ENCODE measurements around the gene NPBWR2.
"Not testable (repeated sequence)": the region's sequence is repeated elsewhere in the genome, so short reads cannot be mapped to it uniquely, and the experiment has no call there.

The NPBWR2 gene

GRCh38 chr20:64146936-64147477, 39.6 kb upstream of the NPBWR2 start:
- no peaks in the 10 kb centered on the region for H3K4me1 Mint-ChIP-seq
- H3K27ac Mint-ChIP-seq: no peak overlapping the region
- H3K27me3 Mint-ChIP-seq: peaks cover 5% of the 10 kb centered on the region
- H3K4me3 Mint-ChIP-seq: no peak overlapping the region
- DNase-seq: no peak
- peaks cover 12 to 21% of the 10 kb centered on the region in 2 donors for H3K9me3 Mint-ChIP-seq
- ATAC-seq: no peak

DNA sequence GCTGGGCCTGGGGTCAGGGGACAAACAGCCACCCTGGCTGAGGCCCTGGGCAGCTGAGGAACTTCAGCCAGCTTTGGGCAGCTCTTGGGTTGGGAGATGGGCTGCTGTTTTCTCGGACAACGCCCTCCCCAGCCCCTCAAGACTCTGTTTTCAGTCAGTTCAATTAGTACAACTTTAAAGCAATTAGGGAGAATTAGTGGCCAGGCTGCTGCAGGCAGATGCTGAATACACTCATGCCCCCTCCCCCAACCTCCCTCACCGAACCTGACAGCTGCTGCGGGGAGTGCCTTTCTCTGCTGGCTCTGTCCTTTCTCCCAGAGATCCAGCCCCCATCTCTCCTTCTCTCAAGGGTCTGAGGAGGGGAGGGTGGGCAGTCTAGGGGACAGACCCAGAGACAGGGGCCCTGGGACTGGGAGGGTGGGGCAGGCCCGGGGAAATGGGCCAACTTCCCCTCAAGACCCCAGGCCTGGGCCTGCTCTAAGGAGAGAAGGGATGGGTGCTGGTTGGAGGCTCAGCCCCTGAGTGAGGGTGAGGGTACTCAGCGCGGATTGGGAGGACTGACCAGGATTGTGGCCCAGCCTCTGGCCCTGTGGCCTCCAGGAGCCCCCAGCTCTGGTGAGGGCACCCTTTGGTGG, 39.1 kb upstream of the NPBWR2 start:
- ATAC-seq (no peak), DNase-seq (no peak)
- Mint-ChIP-seq H3K27me3 (peaks cover 10% of the 10 kb centered on the region), H3K9me3 (peaks cover 12 to 21% of the 10 kb centered on the region in 2 donors), H3K27ac (no peak overlapping the region), H3K4me3 (no peak overlapping the region), H3K4me1 (no peaks in the 10 kb centered on the region)

DNA sequence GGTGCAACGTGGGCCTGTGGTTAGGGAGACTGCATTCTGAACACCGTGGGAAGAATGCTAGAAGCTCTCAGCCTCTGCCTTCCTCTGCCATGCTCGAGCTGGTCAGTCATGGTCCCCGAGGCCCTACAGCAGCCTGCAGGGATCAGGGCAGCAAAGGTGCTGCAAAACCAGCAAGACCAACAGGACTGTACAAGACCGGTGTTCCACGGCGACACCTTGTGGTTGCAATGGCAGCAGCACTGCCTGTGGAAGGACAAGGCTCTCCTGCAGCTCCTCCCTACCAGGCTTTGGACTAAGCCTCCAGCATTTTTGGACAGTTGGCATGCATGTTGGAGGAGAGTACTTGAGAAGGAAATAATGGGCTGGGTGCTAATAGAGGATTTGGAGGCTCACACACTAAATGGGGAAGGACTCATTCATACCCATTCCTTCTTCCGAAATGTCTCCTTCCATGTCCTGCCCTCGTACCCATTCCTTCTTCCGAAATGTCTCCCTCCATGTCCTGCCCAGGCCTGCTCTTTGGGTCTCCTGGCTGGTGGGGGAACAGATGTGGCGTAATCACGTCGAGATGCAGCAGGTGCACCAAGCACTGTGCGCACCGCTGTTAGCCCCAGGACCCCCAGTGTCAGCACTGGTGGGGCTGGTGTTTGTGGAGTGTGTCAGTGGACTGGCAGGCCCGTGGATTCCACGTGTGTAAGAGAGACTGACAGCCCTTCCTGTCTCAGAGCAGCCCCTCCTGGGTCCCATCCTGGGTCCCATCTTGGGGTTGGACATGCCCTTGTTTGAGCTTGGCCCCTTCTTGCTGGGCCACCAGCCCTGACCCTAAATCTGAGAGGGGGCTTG, 38.3 kb upstream of the NPBWR2 start:
- ATAC-seq: no peak
- Mint-ChIP-seq H3K9me3 (peaks cover 12 to 21% of the 10 kb centered on the region in 2 donors), H3K4me1 (no peaks in the 10 kb centered on the region), H3K27me3 (peaks cover 18% of the 10 kb centered on the region), H3K27ac (no peak overlapping the region), H3K4me3 (no peak overlapping the region)
- DNase-seq: no peak

DNA sequence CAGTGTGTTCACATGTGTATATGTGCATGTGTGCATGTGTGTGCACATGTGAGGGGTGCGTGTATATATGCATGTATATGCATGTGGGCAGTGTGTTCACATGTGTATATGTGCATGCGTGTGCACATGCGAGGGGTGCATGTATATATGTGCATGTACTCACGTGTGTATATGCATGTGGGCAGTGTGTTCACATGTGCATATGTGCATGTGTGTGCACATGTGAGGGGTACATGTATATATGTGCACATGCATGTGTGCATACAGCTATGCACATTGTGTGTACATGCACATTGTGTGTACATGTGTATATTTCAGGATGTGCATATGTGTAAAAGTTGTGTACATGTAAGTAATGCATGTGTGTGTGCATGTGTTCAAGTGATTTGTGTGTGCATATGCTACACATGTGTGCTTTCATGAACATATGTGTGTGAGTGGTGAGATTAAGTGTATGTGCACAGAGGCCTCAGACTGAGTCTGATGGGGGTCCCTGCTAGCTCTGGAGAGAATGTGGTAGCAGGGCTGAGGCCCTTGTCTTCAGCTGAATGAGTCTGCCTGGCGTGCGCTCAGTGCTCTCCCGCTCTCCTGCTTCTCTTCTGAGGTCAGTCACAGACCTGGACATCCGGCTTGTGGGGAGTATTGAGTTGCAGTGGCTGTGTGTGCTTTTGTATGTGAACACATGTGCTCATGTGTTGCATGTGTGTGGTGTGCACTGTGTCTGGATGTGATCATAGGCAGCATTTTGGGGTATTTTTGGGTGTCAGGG, 37.0 kb upstream of the NPBWR2 start:
- Mint-ChIP-seq H3K4me1 (no peaks in the 10 kb centered on the region), H3K9me3 (peaks cover 12 to 21% of the 10 kb centered on the region in 2 donors), H3K4me3 (no peak overlapping the region), H3K27me3 (peaks cover 18% of the 10 kb centered on the region), H3K27ac (no peak overlapping the region)
- no peak for DNase-seq
- ATAC-seq: no peak

DNA sequence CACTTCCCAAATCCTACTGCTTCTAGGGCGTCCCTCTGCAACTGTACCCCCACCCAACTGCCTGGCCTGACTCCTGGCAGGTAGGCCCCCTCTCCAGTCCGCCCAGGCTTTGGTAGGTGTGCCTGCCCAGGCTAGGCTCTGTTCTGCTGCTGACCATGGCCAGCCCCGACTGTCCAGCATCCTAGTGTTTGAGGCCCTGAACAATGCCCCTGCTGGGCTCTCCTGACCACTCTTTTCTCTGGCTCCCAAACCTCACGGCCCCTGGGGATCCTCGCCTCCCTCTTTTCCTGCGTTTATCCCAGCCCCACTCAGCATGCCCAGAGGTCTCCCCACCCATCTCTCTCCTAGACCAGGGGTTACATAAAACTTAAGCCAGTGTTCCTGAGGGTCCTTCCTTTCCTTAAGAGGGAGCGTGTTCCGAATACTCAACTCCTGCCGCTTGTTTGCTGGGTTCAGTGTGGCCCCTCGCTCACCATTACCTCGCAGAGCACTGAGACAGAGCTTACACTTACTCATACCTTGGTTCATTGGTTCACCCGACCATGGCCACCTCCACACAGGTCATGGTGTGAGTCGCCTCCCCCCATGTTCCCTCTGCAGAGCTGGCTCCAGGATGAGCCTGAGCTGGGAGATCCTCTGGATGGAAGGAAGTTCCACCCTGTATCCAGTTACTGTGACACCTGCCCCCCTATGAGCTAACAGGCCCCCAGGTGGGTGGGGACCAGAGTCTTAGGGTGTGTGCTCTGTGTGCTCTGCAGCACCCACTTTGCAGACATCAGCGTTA, 35.8 kb upstream of the NPBWR2 start:
- ATAC-seq: no peak
- DNase-seq: no peak
- Mint-ChIP-seq H3K4me3 (no peak overlapping the region), H3K27me3 (peaks cover 18% of the 10 kb centered on the region), H3K4me1 (no peaks in the 10 kb centered on the region), H3K27ac (no peak overlapping the region), H3K9me3 (peaks cover 12 to 21% of the 10 kb centered on the region in 2 donors)

- Mint-ChIP-seq H3K4me1 (no peaks in the 10 kb centered on the region), H3K27ac (no peak overlapping the region), H3K9me3 (peaks cover 12 to 21% of the 10 kb centered on the region in 2 donors), H3K4me3 (no peak overlapping the region), H3K27me3 (peaks cover 18% of the 10 kb centered on the region)
- ATAC-seq (no peak), DNase-seq (no peak)
Observed at GRCh38 chr20:64142590-64142989, 35.2 kb upstream of the NPBWR2 start.

DNA sequence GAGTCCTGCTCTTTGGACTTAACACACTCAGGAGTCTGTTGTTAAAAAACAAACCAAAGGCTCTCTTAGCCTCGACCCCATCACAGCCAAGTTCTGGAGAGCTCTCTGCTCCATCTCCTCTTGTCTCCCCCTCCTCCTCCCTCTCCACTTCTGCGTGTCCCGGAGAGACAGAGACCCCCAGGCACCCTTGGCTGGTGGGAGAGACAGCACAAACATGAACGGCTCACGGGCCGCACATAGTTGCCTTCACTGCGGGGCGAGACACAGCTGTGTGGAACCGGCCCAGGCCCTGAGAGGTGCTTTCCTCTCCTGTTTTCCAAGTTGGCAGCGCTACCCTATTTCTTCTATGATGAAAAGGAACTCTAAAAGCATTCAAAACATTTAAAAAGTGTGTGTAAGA, 33.6 kb upstream of the NPBWR2 start:
- peaks cover 21% of the 10 kb centered on the region for H3K27me3 Mint-ChIP-seq
- H3K27ac Mint-ChIP-seq: no peak overlapping the region
- no peak for DNase-seq
- ATAC-seq: no peak
- H3K4me1 Mint-ChIP-seq: no peaks in the 10 kb centered on the region
- H3K9me3 Mint-ChIP-seq: peaks cover 12 to 21% of the 10 kb centered on the region in 2 donors
- no peak overlapping the region for H3K4me3 Mint-ChIP-seq

- DNase-seq (no peak), ATAC-seq (no peak)
- peaks cover 28% of the 10 kb centered on the region for H3K27me3 Mint-ChIP-seq
- H3K27ac Mint-ChIP-seq: no peak overlapping the region
- no peak overlapping the region for H3K4me3 Mint-ChIP-seq
- no peaks in the 10 kb centered on the region for H3K4me1 Mint-ChIP-seq
- peaks cover 11 to 17% of the 10 kb centered on the region in 2 donors for H3K9me3 Mint-ChIP-seq
Observed at GRCh38 chr20:64140061-64140931, 32.9 kb upstream of the NPBWR2 start.

DNA sequence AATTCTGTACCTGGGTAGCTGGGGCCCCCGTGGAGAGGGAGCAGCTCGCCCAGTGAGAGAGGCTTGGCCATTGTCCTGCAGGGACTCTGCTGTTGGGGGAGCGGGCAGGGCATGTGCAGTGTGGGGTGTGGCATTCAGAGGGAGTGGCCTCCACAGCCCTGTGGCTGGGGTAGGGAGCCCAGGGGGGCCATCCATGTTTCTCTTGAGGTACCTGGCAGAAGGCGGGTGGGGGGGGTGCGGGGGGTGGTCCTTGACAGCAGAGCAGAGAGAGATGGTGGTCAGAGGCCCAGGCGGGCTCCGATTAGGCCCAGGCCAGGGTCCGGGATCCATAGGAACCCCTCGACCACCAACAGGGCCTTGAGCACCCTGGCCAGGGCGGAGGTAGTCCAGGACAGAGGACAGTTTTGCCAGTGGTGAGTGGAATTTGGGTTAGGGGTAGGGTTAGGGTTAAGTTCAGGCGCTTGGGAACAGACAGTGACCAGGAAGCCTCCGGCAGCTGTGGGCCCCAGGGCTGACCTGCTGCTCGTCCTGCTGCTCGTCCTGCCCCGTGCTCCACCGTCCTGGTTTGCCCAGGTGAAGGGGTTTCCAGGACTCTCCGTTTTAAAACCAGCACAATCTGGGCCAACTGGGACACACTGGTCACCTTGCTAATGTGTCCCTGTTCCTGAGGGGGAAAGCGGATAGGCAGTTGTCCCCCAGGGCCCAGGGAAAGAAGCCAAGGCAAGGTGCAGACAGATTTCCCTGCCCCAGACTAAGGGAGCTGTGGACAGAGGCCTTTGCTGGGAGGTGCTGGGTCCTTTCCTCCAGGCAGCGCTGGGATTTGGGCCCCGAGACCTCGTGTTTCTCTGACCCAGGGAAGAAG, 32.1 kb upstream of the NPBWR2 start:
- Mint-ChIP-seq H3K4me3 (no peak overlapping the region), H3K4me1 (no peaks in the 10 kb centered on the region)
- DNase-seq: no peak

GRCh38 chr20:64138276-64138815, 31.0 kb upstream of the NPBWR2 start:
- DNase-seq: no peak
- H3K4me1 Mint-ChIP-seq: no peaks in the 10 kb centered on the region
- H3K9me3 Mint-ChIP-seq: no peaks in the 10 kb centered on the region
- peaks cover 36% of the 10 kb centered on the region for H3K27me3 Mint-ChIP-seq
- no peak overlapping the region for H3K4me3 Mint-ChIP-seq
- ATAC-seq: no peak
- no peak overlapping the region for H3K27ac Mint-ChIP-seq

More for the DNA sequence above, 32.1 kb upstream of the NPBWR2 start:
- Mint-ChIP-seq H3K9me3 (peaks cover 3 to 8% of the 10 kb centered on the region in 2 donors), H3K27ac (peak overlapping the region in 1 of 2 donors; percentile 16), H3K27me3 (peaks cover 36% of the 10 kb centered on the region)
- no peak for ATAC-seq

GRCh38 chr20:64137598-64138031, 30.2 kb upstream of the NPBWR2 start:
- ATAC-seq: no peak
- Mint-ChIP-seq H3K4me1 (no peaks in the 10 kb centered on the region), H3K27me3 (peaks cover 36% of the 10 kb centered on the region), H3K9me3 (no peaks in the 10 kb centered on the region), H3K4me3 (no peak overlapping the region), H3K27ac (no peak overlapping the region)
- no peak for DNase-seq

- Mint-ChIP-seq H3K4me3 (no peak overlapping the region), H3K9me3 (no peaks in the 10 kb centered on the region), H3K4me1 (no peaks in the 10 kb centered on the region), H3K27me3 (peaks cover 23% of the 10 kb centered on the region), H3K27ac (no peak overlapping the region)
- ATAC-seq (no peak), DNase-seq (no peak)
Observed at GRCh38 chr20:64136004-64136710, 28.8 kb upstream of the NPBWR2 start.

GRCh38 chr20:64134744-64135143, 27.4 kb upstream of the NPBWR2 start:
- ATAC-seq, H3K27ac Mint-ChIP-seq, H3K4me3 Mint-ChIP-seq, H3K9me3 Mint-ChIP-seq, DNase-seq, H3K4me1 Mint-ChIP-seq: not testable (repeated sequence)
- H3K27me3 Mint-ChIP-seq: peaks cover 24% of the 10 kb centered on the region

Measured in stimulated activated naive CD8-positive, alpha-beta T cell treated with anti-CD3 and anti-CD28 coated beads, Interleukin-15, amount 100 ng/mL, for 72 hours (primary cell).